Left lung (tissue), 10 donors: ENCODE measurements around the gene PLTP. TPM values are rescaled to one million over a fixed set of nuclear protein-coding genes. Genes with fewer than 3 reads are reported as not detected.

Source experiments
- ATAC-seq: fragments of 200-7000 bp; cut with Tn5 transposase; one replicate; pipeline ENCODE4 v1.9.1; 2020; ENCODE audit warnings: moderate library complexity
- DNase-seq, 4 donors: peaks; one replicate each; pipeline ENCODE4 v3.0.0-alpha.2; 2013 to 2020
- H3K27ac ChIP-seq, 2 donors: fragments of 200-600 bp; sonication (generic) in 1 of 2; one replicate each; pipeline versions ENCODE4 v1.5.0 to v1.8.0; 2020 to 2021
- H3K27me3 ChIP-seq, 2 donors: fragments of 200-600 bp; sonication (generic) in 1 of 2; one replicate each; pipeline versions ENCODE4 v1.5.0 to v1.8.0; 2020 to 2021
- H3K36me3 ChIP-seq, 2 donors: fragments of 200-600 bp; sonication (generic) in 1 of 2; one replicate each; pipeline versions ENCODE4 v1.5.0 to v1.8.0; 2020 to 2021
- H3K4me1 ChIP-seq, 2 donors: fragments of 200-600 bp; one replicate each; pipeline ENCODE4 v1.8.0; 2021
- H3K4me3 ChIP-seq, 2 donors: fragments of 200-600 bp; sonication (generic) in 1 of 2; one replicate each; pipeline versions ENCODE4 v1.5.0 to v1.8.0; 2020 to 2021; ENCODE audit warnings: mild to moderate bottlenecking in 1 of 2
- H3K9me3 ChIP-seq, 2 donors: fragments of 200-600 bp; sonication (generic) in 1 of 2; one replicate each; pipeline versions ENCODE4 v1.5.0 to v1.8.0; 2020 to 2021
- intact Hi-C, 2 donors: fragments of 100-400 bp; cut with DNase I; formaldehyde crosslinking; loops; one replicate each; pipeline versions ENCODE4 v1.11.2 to v1.14.2; 2022
- polyA plus RNA-seq, 6 donors: library from polyadenylated mRNA; unstranded; fragments of 120-200 nt; gene quantifications; one replicate each; pipeline ENCODE4 v1.2.1, GENCODE V29; 2013; ENCODE audit not compliant: insufficient read length in 6 of 6
- total RNA-seq, 2 donors: library from RNA; stranded (reverse); fragmentation: NEBNext Ultra II Directional; extraction: Animal tissue kit (Norgen Biotek cat#: 25700); gene quantifications; one replicate each; pipeline ENCODE4 v1.2.1, GENCODE V29; 2021
- TF ChIP-seq, protein P1 (sequence below), 2 donors: fragments of 200-600 bp; sonication (generic) in 1 of 2; IDR thresholded peaks; one replicate each; pipeline versions ENCODE4 v1.5.0 to v1.8.0; 2021; ENCODE audit warnings: antibody characterized with exemption in 2 of 2
- donor health status: DM: no; HTN: yes; CAD: no.
- donor health status: DM: no; HTN: no; CAD: no.

PLTP gene
- total and polyA plus RNA-seq, 8 donors, result 42.6 to 172 (median 58.2) TPM

GRCh38 chr20:45948261-45948733, 36.3 kb upstream of the PLTP start:
- ATAC-seq (no peak), DNase-seq (no peak)
- H3K27me3 ChIP-seq, result no peaks in the 10 kb centered on the region
- H3K4me1 ChIP-seq, result peaks cover 0 to 38% of the 10 kb centered on the region in 2 donors
- no peaks in the 10 kb centered on the region for H3K9me3 ChIP-seq
- peaks cover 0 to 100% of the 10 kb centered on the region in 2 donors for H3K36me3 ChIP-seq
- H3K4me3 ChIP-seq, result no peak overlapping the region
- TF ChIP-seq, protein P1, sequence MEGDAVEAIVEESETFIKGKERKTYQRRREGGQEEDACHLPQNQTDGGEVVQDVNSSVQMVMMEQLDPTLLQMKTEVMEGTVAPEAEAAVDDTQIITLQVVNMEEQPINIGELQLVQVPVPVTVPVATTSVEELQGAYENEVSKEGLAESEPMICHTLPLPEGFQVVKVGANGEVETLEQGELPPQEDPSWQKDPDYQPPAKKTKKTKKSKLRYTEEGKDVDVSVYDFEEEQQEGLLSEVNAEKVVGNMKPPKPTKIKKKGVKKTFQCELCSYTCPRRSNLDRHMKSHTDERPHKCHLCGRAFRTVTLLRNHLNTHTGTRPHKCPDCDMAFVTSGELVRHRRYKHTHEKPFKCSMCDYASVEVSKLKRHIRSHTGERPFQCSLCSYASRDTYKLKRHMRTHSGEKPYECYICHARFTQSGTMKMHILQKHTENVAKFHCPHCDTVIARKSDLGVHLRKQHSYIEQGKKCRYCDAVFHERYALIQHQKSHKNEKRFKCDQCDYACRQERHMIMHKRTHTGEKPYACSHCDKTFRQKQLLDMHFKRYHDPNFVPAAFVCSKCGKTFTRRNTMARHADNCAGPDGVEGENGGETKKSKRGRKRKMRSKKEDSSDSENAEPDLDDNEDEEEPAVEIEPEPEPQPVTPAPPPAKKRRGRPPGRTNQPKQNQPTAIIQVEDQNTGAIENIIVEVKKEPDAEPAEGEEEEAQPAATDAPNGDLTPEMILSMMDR (IDR thresholded peaks at IDR 0.05), result no peak
- intact Hi-C loops, result no loop called here
- no peak overlapping the region for H3K27ac ChIP-seq

- Histone ChIP-seq H3K4me1 (peaks cover 0 to 38% of the 10 kb centered on the region in 2 donors), H3K9me3 (no peaks in the 10 kb centered on the region), H3K36me3 (peaks cover 0 to 100% of the 10 kb centered on the region in 2 donors), H3K27ac (peak overlapping the region in 1 of 2 donors; percentile 63), H3K27me3 (no peaks in the 10 kb centered on the region), H3K4me3 (no peak overlapping the region)
- intact Hi-C loops, result no loop called here
- TF ChIP-seq, protein P1 (IDR thresholded peaks at IDR 0.05), result no peak
- DNase-seq, result peak in 1 of 4 donors; percentile 71
- ATAC-seq, result no peak
Observed at GRCh38 chr20:45947110-45947866, 35.3 kb upstream of the PLTP start.

GRCh38 chr20:45946149-45946970, 34.4 kb upstream of the PLTP start:
- no peaks in the 10 kb centered on the region for H3K27me3 ChIP-seq
- H3K9me3 ChIP-seq, result no peaks in the 10 kb centered on the region
- H3K36me3 ChIP-seq, result peaks cover 0 to 100% of the 10 kb centered on the region in 2 donors
- peaks cover 0 to 38% of the 10 kb centered on the region in 2 donors for H3K4me1 ChIP-seq
- ATAC-seq (peak; percentile 52), DNase-seq (peak in 2 of 4 donors; percentile 79)
- TF ChIP-seq, protein P1 (IDR thresholded peaks at IDR 0.05), result no peak
- peak overlapping the region in 1 of 2 donors; percentile 63 for H3K27ac ChIP-seq
- intact Hi-C loops, result no loop called here
- H3K4me3 ChIP-seq, result no peak overlapping the region

DNA sequence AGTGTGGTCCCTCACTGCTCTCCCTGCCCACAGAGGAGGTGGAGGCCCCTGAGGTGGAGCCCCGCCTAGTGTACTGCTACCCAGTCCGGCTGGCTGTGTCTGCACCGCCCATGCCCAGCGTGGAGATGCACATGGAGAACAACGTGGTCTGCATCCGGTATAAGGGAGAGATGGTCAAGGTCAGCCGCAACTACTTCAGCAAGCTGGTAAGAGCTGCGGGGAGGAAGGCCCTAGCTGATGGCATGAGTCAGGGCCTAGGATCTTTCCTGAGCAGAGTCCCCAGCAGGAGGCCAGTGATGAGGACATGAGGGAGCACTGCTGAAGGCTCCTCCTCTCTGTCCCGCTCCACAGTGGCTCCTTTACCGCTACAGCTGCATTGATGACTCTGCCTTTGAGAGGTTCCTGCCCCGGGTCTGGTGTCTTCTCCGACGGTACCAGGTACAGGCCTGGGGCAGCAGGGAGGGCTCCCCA, 33.8 kb upstream of the PLTP start:
- DNase-seq, result peak in 1 of 4 donors; percentile 70
- TF ChIP-seq, protein P1 (IDR thresholded peaks at IDR 0.05), result no peak
- peak overlapping the region in 1 of 2 donors; percentile 63 for H3K27ac ChIP-seq
- H3K4me1 ChIP-seq, result peaks cover 0 to 38% of the 10 kb centered on the region in 2 donors
- H3K4me3 ChIP-seq, result no peak overlapping the region
- peak; percentile 3 for ATAC-seq
- H3K36me3 ChIP-seq, result peaks cover 0 to 100% of the 10 kb centered on the region in 2 donors
- H3K9me3 ChIP-seq, result no peaks in the 10 kb centered on the region
- no peaks in the 10 kb centered on the region for H3K27me3 ChIP-seq
- intact Hi-C loops, result no loop called here
